GM12878 (cell line): ENCODE measurements around the gene WNT11. TPM values are rescaled to one million over a fixed set of nuclear protein-coding genes. Genes with fewer than 3 reads are reported as not detected.

Experiments used
- ATAC-seq: fragments of 200-7000 bp; cut with Tn5 transposase; 3 replicates; pipeline ENCODE4 v1.9.1; 2020; ENCODE audit warnings: mild to moderate bottlenecking, moderate library complexity
- BruUV-seq: library from RNA; stranded (reverse); fragments of 400-500 nt; replicated peaks from 2 replicates; lab custom pipeline; 2021; lab: Mats Ljungman, UMichigan
- CTCF ChIA-PET: fragments of 300-600 bp; sonication (Branson Sonifier 250); formaldehyde crosslinking; extraction: SDS; loops from one replicate; lab custom pipeline; 2021; ENCODE audit warnings: inconsistent platforms; lab: Yijun Ruan, JAX
- POLR2A ChIA-PET: fragments of 350-600 bp; formaldehyde crosslinking; extraction: SDS; loops from one replicate; lab custom pipeline; 2021; ENCODE audit warnings: inconsistent platforms; lab: Charles Lee
- RAD21 ChIA-PET: fragments of 300-600 bp; sonication (Branson Sonifier 250); formaldehyde crosslinking; loops from one replicate; lab custom pipeline; 2023; ENCODE audit warnings: antibody characterized with exemption; ENCODE audit not compliant: unreplicated experiment; lab: Charles Lee
- SMC1A ChIA-PET: fragments of 300-600 bp; sonication (Branson Sonifier 250); formaldehyde crosslinking; loops from one replicate; lab custom pipeline; 2023; ENCODE audit not compliant: unreplicated experiment, uncharacterized antibody; lab: Charles Lee
- DNase-seq: peaks from one replicate; pipeline ENCODE4 v3.0.0-alpha.2; 2011; ENCODE audit warnings: low read depth, low spot score
- FAIRE-seq: peaks from 3 replicates; lab custom pipeline; 2011; peaks lifted over from hg19 to GRCh38; lab: Jason Lieb, UNC
- H2AFZ ChIP-seq: 2 replicates; pipeline ENCODE4 v1.6.0; 2011; ENCODE audit warnings: low read depth, low read length, control low read depth; ENCODE audit not compliant: control insufficient read depth
- H3K27ac ChIP-seq: 2 replicates; pipeline ENCODE4 v1.5.1; 2011; ENCODE audit warnings: control low read depth; ENCODE audit not compliant: control insufficient read depth, insufficient read depth
- H3K27me3 ChIP-seq, 2 experiments: replicated peaks in 1 of 2; 2 replicates each; pipeline versions ENCODE4 v1.6.0 to v1.6.1; 2011; ENCODE audit warnings: low read length in 1 of 2; ENCODE audit not compliant: control insufficient read depth in 2 of 2, insufficient read depth in 2 of 2
- H3K36me3 ChIP-seq, 2 experiments: 2 replicates each; pipeline ENCODE4 v1.5.1; 2011; ENCODE audit warnings: low read length in 1 of 2; ENCODE audit not compliant: control insufficient read depth in 2 of 2, insufficient read depth in 2 of 2
- H3K4me1 ChIP-seq: 2 replicates; pipeline ENCODE4 v1.6.1; 2011; ENCODE audit warnings: mild to moderate bottlenecking, low read length, moderate library complexity, mixed read lengths; ENCODE audit not compliant: control insufficient read depth, insufficient read depth
- H3K4me2 ChIP-seq: 2 replicates; pipeline ENCODE4 v1.6.0; 2011; ENCODE audit warnings: control low read depth; ENCODE audit not compliant: control insufficient read depth, insufficient read depth
- H3K4me3 ChIP-seq: fragments of 200-600 bp; sonication (generic); 2 replicates; pipeline ENCODE4 v1.5.1; 2016
- H3K79me2 ChIP-seq: 2 replicates; pipeline ENCODE4 v1.6.0; 2011; ENCODE audit warnings: low read length; ENCODE audit not compliant: control insufficient read depth, insufficient read depth
- H3K9ac ChIP-seq: 2 replicates; pipeline ENCODE4 v1.8.0; 2011; ENCODE audit warnings: low read length, control low read depth, mixed read lengths; ENCODE audit not compliant: control insufficient read depth, insufficient read depth
- H3K9me3 ChIP-seq: replicated peaks from 3 replicates; pipeline ENCODE4 v1.5.1; 2011; ENCODE audit warnings: mild to moderate bottlenecking, low read length; ENCODE audit not compliant: control insufficient read depth, insufficient read depth
- H4K20me1 ChIP-seq: 2 replicates; pipeline ENCODE4 v1.6.0; 2011; ENCODE audit not compliant: control insufficient read depth, insufficient read depth
- ATF7 ChIP-seq: fragments of 450-650 bp; IDR thresholded peaks from 2 replicates; pipeline ENCODE4 v1.6.1; 2016; ENCODE audit warnings: low read depth, mild to moderate bottlenecking
- HDAC6 ChIP-seq: fragments of 200-600 bp; sonication (generic); IDR thresholded peaks from one replicate; pipeline ENCODE4 v1.8.0; 2017; ENCODE audit warnings: antibody characterized with exemption; ENCODE audit not compliant: unreplicated experiment
- HDGF ChIP-seq: fragments of 450-650 bp; IDR thresholded peaks from 2 replicates; pipeline ENCODE4 v1.6.1; 2016; ENCODE audit warnings: antibody characterized with exemption
- KDM1A ChIP-seq: fragments of 200-600 bp; sonication (generic); IDR thresholded peaks from 2 replicates; pipeline ENCODE4 v1.6.1; 2016; ENCODE audit warnings: borderline replicate concordance
- MEF2B ChIP-seq: fragments of 450-650 bp; IDR thresholded peaks from 2 replicates; pipeline ENCODE4 v1.6.1; 2018; ENCODE audit warnings: mild to moderate bottlenecking, moderate library complexity; ENCODE audit not compliant: partially characterized antibody, poor library complexity, severe bottlenecking
- MYC ChIP-seq: IDR thresholded peaks from 2 replicates; pipeline ENCODE4 v1.6.1; 2011; ENCODE audit warnings: mild to moderate bottlenecking, low read length, moderate library complexity, inconsistent platforms; ENCODE audit not compliant: insufficient read depth, insufficient replicate concordance, insufficient read length, severe bottlenecking
- SMARCA5 ChIP-seq: fragments of 450-650 bp; IDR thresholded peaks from 2 replicates; pipeline ENCODE4 v1.6.1; 2017; ENCODE audit warnings: mild to moderate bottlenecking
- SUPT20H ChIP-seq: IDR thresholded peaks from 2 replicates; pipeline ENCODE4 v1.6.1; 2011; ENCODE audit warnings: low read depth, mild to moderate bottlenecking, low read length, moderate library complexity, borderline replicate concordance; ENCODE audit not compliant: control insufficient read depth
- TBL1XR1 ChIP-seq: IDR thresholded peaks from 2 replicates; pipeline ENCODE4 v1.6.1; 2012; ENCODE audit warnings: low read depth, low read length, improper control_type of control experiment
- TCF3 ChIP-seq: IDR thresholded peaks from 2 replicates; pipeline ENCODE4 v1.6.1; 2012; ENCODE audit warnings: low read depth, mild to moderate bottlenecking, low read length, borderline replicate concordance; ENCODE audit not compliant: insufficient read depth
- ZNF384 ChIP-seq: IDR thresholded peaks from 2 replicates; pipeline ENCODE4 v1.6.1; 2012; ENCODE audit warnings: low read depth, mild to moderate bottlenecking, low read length, improper control_type of control experiment, borderline replicate concordance
- ZZZ3 ChIP-seq: IDR thresholded peaks from 2 replicates; pipeline ENCODE4 v1.6.1; 2011; ENCODE audit warnings: low read depth; ENCODE audit not compliant: control insufficient read depth, insufficient read length
- WGBS: methylation state at CpG from one replicate; pipeline ENCODE4 v1.1.6; 2016; ENCODE audit warnings: low lambda C conversion rate; ENCODE audit not compliant: insufficient replicate concordance, insufficient coverage; ENCODE audit errors: missing lambda C conversion rate; 5-methylcytosine and 5-hydroxymethylcytosine counted together
- in situ Hi-C: fragments of 300-500 bp; cut with MboI; formaldehyde crosslinking; loops from 9 replicates; pipeline ENCODE4 v1.14.3; 2018; ENCODE audit warnings: mixed read lengths
- intact Hi-C: fragments of 100-400 bp; cut with micrococcal nuclease; formaldehyde crosslinking; loops from one replicate; pipeline ENCODE4 v1.14.2; 2022; ENCODE audit not compliant: unreplicated experiment
- polyA plus RNA-seq, 11 experiments: library from polyadenylated mRNA; depleted of rRNA in 4 of 11; unstranded in 6 of 11; stranded (reverse) in 5 of 11; fragments of >200 nt; fragmentation: Nextera tagmentation in 4 of 11; fragmentation: Illumina TruSeq in 1 of 11; extraction: Ambion mirVana in 4 of 11; extraction: Trizol in 1 of 11; gene quantifications; 1 replicate in 1 of 11; 2 replicates in 10 of 11; pipeline versions ENCODE4 v1.2.1 to v1.2.3, GENCODE V29; 2011 to 2016; ENCODE audit warnings: inconsistent platforms in 2 of 11, missing spikeins in 2 of 11, low read depth in 1 of 11
- total RNA-seq, 4 experiments: library from RNA; depleted of rRNA in 3 of 4; stranded (reverse); fragments of >200 nt in 3 of 4; fragmentation: Illumina TruSeq in 1 of 4; extraction: Trizol in 1 of 4; gene quantifications; 2 replicates each; pipeline versions ENCODE4 v1.2.1 to v1.2.3, GENCODE V29; 2013 to 2021
- TF ChIP-seq, protein P1 (sequence below): fragments of 450-650 bp; IDR thresholded peaks from 2 replicates; pipeline ENCODE4 v1.6.1; 2017; ENCODE audit warnings: mild to moderate bottlenecking, moderate library complexity
- TF ChIP-seq, protein P2 (sequence below): IDR thresholded peaks from 2 replicates; pipeline ENCODE4 v1.6.1; 2012; ENCODE audit warnings: low read length, inconsistent platforms

WNT11 gene
- total and polyA plus RNA-seq, 10 of the 15 experiments (the other 5 are each of a cell fraction or from before 2014, with no cell fraction given): 0.05 to 0.19 TPM; not detected in 8

DNA sequence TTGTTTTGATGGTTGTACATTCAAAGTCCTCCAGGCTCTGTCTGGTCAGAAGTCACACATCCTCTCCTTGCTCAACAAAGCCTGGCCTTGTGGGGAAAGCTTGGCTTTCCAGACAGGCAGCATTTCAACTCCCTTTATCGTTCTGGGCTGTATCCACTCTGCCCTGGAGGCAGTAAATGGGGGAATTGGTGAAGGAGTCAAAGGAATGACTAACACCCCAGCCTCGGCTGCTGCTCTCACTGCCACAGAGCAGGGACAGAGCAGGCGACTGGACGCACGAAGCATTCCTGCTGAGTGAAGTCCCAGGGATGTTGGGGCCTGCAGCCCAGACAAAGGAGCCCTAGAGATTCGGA is 52.8 kb downstream of the WNT11 start (continued):
- no peak for TF ChIP-seq HDAC6
- no peak for TF ChIP-seq ZZZ3
- TF ChIP-seq KDM1A: no peak
- TF ChIP-seq, protein P1, sequence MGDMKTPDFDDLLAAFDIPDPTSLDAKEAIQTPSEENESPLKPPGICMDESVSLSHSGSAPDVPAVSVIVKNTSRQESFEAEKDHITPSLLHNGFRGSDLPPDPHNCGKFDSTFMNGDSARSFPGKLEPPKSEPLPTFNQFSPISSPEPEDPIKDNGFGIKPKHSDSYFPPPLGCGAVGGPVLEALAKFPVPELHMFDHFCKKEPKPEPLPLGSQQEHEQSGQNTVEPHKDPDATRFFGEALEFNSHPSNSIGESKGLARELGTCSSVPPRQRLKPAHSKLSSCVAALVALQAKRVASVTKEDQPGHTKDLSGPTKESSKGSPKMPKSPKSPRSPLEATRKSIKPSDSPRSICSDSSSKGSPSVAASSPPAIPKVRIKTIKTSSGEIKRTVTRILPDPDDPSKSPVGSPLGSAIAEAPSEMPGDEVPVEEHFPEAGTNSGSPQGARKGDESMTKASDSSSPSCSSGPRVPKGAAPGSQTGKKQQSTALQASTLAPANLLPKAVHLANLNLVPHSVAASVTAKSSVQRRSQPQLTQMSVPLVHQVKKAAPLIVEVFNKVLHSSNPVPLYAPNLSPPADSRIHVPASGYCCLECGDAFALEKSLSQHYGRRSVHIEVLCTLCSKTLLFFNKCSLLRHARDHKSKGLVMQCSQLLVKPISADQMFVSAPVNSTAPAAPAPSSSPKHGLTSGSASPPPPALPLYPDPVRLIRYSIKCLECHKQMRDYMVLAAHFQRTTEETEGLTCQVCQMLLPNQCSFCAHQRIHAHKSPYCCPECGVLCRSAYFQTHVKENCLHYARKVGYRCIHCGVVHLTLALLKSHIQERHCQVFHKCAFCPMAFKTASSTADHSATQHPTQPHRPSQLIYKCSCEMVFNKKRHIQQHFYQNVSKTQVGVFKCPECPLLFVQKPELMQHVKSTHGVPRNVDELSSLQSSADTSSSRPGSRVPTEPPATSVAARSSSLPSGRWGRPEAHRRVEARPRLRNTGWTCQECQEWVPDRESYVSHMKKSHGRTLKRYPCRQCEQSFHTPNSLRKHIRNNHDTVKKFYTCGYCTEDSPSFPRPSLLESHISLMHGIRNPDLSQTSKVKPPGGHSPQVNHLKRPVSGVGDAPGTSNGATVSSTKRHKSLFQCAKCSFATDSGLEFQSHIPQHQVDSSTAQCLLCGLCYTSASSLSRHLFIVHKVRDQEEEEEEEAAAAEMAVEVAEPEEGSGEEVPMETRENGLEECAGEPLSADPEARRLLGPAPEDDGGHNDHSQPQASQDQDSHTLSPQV: no peak
- TF ChIP-seq MYC: no peak
- 0 out of 2 replicates have a peak, but pooled peaks have one; percentile 5 for TF ChIP-seq SMARCA5

DNA sequence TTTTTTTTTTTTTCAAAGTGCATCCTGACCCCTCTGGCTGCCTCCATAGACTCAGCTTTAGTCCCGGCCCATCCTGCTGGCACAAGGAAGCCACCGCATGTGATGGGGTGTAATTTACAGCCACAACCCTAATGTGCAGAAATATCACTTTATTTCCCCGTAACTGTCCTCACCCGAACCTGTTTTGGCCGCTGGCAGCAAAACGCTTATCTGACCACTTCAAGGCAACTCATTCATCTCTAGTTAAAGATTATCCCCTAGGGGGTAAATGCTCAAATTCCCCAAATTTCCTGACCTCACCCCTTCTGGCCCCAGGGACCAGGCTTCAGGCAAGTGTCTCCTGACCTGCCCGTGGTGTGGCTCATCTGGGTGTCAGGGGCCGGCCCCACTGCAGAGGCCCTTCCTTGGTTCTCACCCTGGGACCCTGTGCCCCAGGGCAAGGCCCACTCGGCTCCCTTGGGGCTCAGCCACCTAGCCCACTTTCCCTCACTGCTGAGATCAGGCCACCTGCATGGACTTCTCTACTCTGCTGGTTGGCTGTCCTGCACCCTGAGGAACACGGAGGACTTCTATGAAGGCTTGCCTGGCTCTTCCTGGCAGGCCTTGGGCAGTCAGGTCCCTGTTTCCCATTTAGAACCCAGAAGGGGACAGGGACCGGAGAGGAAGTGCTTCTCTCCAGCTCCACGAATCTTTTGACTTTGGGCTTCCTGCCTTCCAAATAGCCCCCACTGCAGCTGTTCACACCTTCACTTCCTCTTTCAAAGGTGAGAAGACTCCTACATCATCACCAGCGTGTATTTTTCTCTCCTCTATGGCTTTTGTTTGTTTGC is 53.3 kb downstream of the WNT11 start:
- no TSS peak for BruUV-seq
- CTCF ChIA-PET: interaction anchor here (0.6 to 3.2 kb wide), 61 partner anchors 9 to 607 kb away, joined by 3 to 139 read pairs (median 4); partner anchors contain the start of gene UVRAG
- H3K4me1 ChIP-seq: peaks cover 22% of the 10 kb centered on the region
- in situ Hi-C loops (loop anchor here (5.0 kb wide), 2 partner anchors 256 to 346 kb away; no protein-coding TSS in a partner anchor), intact Hi-C loops (loop anchor here (1.0 to 2.0 kb wide), 3 partner anchors 256 to 430 kb away; no protein-coding TSS in a partner anchor)
- no peaks in the 10 kb centered on the region for H3K36me3 ChIP-seq
- FAIRE-seq (peak; percentile 91), DNase-seq (peak; percentile 53), ATAC-seq (peak; percentile 72)
- SMC1A ChIA-PET: interaction anchor here (0.7 to 3.2 kb wide), 32 partner anchors 11 to 519 kb away, joined by 3 to 128 read pairs (median 5); partner anchors contain the start of gene UVRAG
- POLR2A ChIA-PET: interaction anchor here (0.6 to 1.9 kb wide), 4 partner anchors 7 to 280 kb away, joined by 3 to 9 read pairs (median 6); no protein-coding TSS in a partner anchor
- peak overlapping the region; percentile 95 for H3K4me2 ChIP-seq
- H4K20me1 ChIP-seq: no peaks in the 10 kb centered on the region
- H2AFZ ChIP-seq: peak overlapping the region; percentile 91
- H3K9me3 ChIP-seq: no peaks in the 10 kb centered on the region
- H3K4me3 ChIP-seq: peak overlapping the region; percentile 66
- peak overlapping the region; percentile 62 for H3K27ac ChIP-seq
- no peaks in the 10 kb centered on the region for H3K27me3 ChIP-seq
- no peaks in the 10 kb centered on the region for H3K79me2 ChIP-seq
- RAD21 ChIA-PET: interaction anchor here (0.8 to 2.8 kb wide), 24 partner anchors 12 to 555 kb away, joined by 3 to 75 read pairs (median 5); no protein-coding TSS in a partner anchor
- peak overlapping the region; percentile 76 for H3K9ac ChIP-seq
- 6% methylated on average over 13 of the region's 13 CpGs for WGBS
- TF ChIP-seq, protein P2, sequence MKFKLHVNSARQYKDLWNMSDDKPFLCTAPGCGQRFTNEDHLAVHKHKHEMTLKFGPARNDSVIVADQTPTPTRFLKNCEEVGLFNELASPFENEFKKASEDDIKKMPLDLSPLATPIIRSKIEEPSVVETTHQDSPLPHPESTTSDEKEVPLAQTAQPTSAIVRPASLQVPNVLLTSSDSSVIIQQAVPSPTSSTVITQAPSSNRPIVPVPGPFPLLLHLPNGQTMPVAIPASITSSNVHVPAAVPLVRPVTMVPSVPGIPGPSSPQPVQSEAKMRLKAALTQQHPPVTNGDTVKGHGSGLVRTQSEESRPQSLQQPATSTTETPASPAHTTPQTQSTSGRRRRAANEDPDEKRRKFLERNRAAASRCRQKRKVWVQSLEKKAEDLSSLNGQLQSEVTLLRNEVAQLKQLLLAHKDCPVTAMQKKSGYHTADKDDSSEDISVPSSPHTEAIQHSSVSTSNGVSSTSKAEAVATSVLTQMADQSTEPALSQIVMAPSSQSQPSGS: no peak
- TF ChIP-seq TBL1XR1 (peak; percentile 17; the same call in 1 of the 2 replicates), SUPT20H (no peak), HDGF (0 out of 2 replicates have a peak, but pooled peaks have one; percentile 14), ZNF384 (0 out of 2 replicates have a peak, but pooled peaks have one; percentile 32), ATF7 (peak; percentile 63), TCF3 (0 out of 2 replicates have a peak, but pooled peaks have one; percentile 47), MEF2B (peak; percentile 96)
